Activated naive CD8-positive, alpha-beta T cell (primary cell): ENCODE results near the gene CLIC4.

ENCODE experiments used
- H3K27ac Mint-ChIP-seq: one replicate; pipeline ENCODE4 v1.8.0; 2021; ENCODE audit warnings: mixed read lengths
- H3K27me3 Mint-ChIP-seq: one replicate; pipeline ENCODE4 v1.8.0; 2021; ENCODE audit warnings: mixed read lengths
- H3K36me3 Mint-ChIP-seq: one replicate; pipeline ENCODE4 v1.8.0; 2021; ENCODE audit warnings: mixed read lengths
- H3K4me1 Mint-ChIP-seq: one replicate; pipeline ENCODE4 v1.8.0; 2021; ENCODE audit warnings: low read depth, mixed read lengths
- H3K4me3 Mint-ChIP-seq: one replicate; pipeline ENCODE4 v1.8.0; 2021; ENCODE audit warnings: mild to moderate bottlenecking, mixed read lengths
- H3K9me3 Mint-ChIP-seq: one replicate; pipeline ENCODE4 v1.8.0; 2021; ENCODE audit warnings: low read depth, mixed read lengths

CLIC4 gene

DNA sequence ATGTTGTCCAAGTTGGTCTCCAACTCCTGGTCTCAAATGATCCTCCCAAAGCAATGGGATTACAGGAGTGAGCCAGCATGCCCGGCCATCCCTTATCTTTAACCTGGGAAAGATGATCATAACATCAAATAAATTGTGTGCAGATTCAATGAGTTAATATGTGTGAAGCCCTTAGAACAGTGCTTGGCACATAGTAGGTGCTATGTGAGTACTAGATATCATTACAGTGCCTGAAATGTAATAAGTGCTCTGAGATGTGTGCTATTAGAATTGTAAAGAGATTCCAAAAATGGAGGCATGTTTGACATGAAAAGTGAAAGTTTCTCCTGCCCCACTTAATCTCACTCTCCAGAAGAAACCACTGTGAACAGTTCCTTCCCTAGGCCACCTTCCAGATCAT is 113.0 kb downstream of the CLIC4 start:
- Mint-ChIP-seq H3K27me3 (no peaks in the 10 kb centered on the region), H3K36me3 (no peaks in the 10 kb centered on the region), H3K4me1 (no peaks in the 10 kb centered on the region), H3K27ac (no peak overlapping the region), H3K9me3 (no peaks in the 10 kb centered on the region), H3K4me3 (no peak overlapping the region)

DNA sequence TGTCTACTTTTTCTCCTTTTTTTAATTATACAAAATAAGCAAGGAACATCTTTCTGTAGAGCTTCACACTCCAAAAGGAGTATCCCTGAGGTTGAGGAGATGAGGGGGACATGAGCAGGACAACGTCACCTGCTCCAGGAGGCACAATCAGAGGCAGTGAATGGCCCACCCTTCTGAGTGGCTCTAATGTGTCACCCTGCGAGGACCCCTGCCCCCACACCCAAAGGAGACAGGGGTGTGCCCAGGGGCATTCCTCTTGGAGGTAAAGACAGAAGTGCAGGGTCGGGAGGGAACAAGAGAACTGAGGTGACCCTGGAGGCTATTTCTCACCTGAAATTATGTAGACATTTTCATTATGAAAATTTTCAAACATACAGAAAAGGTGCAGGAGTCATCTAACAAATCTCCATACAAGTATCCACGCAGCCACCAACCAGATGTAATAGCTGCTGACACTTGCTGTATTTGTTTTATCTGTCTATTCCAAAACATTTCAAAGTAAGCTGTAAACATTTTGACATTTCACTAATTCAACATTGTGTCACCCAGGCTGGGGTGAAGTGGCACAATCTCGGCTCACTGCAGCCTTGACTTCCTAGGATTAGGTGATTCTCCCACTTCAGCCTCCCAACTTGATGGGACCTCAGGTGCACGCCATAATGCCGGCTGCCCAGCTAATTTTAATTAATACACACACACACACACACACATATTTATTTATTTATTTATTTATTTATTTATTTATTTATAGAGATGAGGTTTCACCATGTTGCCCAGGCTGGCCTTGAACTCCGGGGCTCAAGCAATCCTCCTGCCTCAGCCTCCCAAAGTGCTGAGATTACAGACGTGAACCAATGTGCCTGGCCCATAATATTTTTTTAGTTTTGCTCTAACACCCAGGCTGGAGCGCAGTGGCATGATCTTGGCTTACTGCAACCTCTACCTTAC is 114.1 kb downstream of the CLIC4 start:
- Mint-ChIP-seq H3K4me1 (no peaks in the 10 kb centered on the region), H3K27ac (no peak overlapping the region), H3K4me3 (no peak overlapping the region), H3K27me3 (no peaks in the 10 kb centered on the region), H3K36me3 (no peaks in the 10 kb centered on the region), H3K9me3 (no peaks in the 10 kb centered on the region)

DNA sequence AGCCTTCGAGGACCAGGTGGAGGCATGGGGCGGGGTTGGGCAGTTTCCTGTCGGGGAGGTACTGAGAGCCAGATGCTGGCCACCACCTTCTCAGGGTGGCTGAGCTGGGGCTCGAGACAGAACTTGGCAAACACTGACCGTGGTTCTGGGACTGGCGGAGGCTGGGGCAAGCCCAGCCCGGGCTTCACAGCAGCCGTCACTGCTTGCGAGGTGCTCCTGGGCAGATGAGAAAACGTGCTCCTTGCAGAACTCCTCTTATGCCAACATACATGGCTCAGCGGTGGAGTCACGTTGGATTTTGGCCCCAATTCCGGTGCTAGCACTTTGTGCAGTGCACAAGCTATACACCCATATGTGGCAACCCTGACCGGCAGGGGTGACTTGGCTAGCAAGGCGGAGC is 115.6 kb downstream of the CLIC4 start:
- no peak overlapping the region for H3K27ac Mint-ChIP-seq
- H3K36me3 Mint-ChIP-seq = no peaks in the 10 kb centered on the region
- no peak overlapping the region for H3K4me3 Mint-ChIP-seq

DNA sequence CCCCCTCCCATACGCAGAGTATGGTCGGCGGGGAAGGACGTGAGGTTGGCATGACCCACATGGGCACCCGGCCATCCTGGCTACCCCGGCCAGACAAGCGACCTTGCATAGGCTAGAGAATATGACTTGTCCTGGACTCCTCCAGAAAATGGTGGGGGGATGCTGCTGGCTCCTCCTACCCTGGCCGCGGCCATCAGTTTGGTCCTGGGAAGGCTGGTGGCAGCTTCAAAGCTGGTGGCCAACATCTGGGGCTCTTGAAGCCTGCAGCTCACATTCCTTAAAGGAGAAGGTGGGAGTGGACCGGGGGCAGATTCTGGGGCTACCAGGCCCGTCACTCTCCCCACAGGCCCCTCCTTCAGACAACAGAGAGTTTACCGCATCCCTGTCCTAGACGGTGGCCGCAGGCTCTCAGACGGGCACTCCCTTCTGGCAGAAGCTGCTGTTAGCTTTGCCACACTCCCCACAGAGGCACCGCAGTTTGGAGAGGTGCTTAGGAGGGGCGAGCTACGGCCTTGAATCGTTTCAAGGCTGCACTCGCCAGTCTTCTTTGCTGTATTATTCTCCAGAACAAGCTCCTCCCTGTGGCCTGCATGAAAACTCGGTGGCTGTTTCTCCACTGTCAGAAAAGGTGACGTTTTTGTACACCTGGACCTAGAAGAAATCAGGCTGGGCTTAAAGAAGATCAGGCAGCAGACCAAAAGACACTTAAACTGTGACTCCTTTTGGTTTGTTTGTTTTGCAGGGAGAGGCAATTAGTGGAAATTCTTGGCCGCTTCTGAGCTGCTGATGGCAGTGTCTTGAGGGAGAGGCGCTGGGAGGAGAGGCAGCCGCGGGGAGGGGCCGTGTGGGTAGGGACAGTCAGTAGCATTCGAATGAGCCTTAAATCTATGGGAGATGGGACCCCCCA is 116.8 kb downstream of the CLIC4 start:
- H3K27me3 Mint-ChIP-seq = no peaks in the 10 kb centered on the region

More for the DNA sequence above, 115.6 kb downstream of the CLIC4 start:
- no peaks in the 10 kb centered on the region for H3K27me3 Mint-ChIP-seq
- no peaks in the 10 kb centered on the region for H3K9me3 Mint-ChIP-seq
- H3K4me1 Mint-ChIP-seq = no peaks in the 10 kb centered on the region

DNA sequence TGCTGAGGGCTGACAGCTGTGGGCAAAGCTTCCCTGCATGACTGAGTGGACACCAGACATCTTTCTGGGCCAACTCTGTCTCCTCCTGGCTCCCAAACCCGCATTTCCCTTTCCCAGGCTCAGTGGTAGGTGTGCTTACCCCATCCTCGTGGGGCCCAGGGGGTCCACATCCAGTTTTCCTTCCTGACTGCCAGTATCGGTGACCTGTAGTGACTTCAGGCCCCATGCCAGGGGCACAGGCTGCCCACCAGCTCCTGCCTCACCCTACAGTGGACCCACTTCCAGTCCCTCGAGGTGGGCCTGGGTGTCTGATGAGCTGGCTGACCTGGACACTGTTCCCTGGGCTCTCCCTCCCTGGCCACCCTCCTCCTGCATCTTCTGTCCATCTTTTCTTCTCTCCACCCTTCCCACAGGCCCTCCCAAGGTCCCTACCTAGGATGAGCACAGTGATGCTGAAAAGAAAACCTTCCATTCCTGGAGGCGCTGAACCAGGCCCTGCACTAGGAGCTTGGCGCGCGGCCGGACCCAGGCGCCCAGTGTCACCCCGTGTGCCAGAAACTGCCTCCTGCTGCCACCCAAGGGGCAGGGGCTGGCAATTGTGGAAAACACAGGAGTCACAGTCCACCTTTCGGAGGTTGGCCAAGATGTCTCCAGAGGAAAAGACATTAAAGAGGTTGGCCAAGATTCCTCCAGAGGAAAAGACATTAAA is 117.7 kb downstream of the CLIC4 start:
- Mint-ChIP-seq H3K36me3 (no peaks in the 10 kb centered on the region), H3K27ac (no peak overlapping the region), H3K9me3 (no peaks in the 10 kb centered on the region), H3K4me1 (no peaks in the 10 kb centered on the region), H3K4me3 (no peak overlapping the region), H3K27me3 (no peaks in the 10 kb centered on the region)

More for the DNA sequence above, 116.8 kb downstream of the CLIC4 start:
- Mint-ChIP-seq H3K4me3 (no peak overlapping the region), H3K9me3 (no peaks in the 10 kb centered on the region), H3K27ac (no peak overlapping the region), H3K4me1 (no peaks in the 10 kb centered on the region), H3K36me3 (no peaks in the 10 kb centered on the region)

DNA sequence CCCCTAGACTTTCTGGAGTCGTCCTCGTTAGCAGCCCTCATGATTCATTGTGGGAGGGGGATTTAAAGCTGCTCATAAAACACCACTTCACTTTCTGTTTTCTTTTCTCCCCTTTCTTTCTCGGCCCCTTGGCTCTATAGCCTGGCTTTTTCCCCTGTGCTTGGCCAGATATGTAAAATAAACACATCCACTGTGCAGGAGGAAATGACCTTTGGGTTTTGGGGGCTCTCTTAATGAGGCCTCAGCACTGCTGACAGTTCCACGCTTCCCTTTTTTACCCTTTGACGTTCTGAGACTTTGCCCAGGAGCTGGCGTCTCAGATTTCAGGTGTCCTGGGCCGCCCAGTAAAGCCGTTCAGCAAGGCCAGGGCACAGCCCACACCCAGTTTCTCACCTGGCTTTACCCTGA is 119.1 kb downstream of the CLIC4 start:
- no peaks in the 10 kb centered on the region for H3K9me3 Mint-ChIP-seq
- H3K36me3 Mint-ChIP-seq = no peaks in the 10 kb centered on the region
- H3K27ac Mint-ChIP-seq = no peak overlapping the region
- peaks cover 4% of the 10 kb centered on the region for H3K4me1 Mint-ChIP-seq
- H3K27me3 Mint-ChIP-seq = no peaks in the 10 kb centered on the region
- H3K4me3 Mint-ChIP-seq = no peak overlapping the region

DNA sequence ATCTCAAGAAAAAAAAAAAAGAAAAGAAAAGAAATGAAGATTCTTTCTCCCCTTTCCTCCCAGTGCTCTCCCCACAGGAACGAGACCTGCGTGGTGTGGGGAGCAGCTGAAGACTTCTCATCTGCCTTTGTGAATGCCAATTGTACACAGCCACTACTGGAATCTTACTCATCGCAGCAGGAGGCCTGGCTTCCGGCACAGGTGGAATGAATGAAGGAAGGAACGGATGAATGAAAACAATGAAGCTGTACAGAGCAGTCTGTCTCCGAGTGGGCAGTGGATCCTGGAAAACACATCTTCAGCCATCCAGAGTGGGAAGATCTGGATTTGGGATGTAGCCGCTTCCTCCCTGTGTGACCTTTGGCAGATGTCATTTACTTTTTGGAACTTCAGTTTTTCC is 119.9 kb downstream of the CLIC4 start:
- Mint-ChIP-seq H3K4me3 (no peak overlapping the region), H3K4me1 (peaks cover 4% of the 10 kb centered on the region), H3K27ac (no peak overlapping the region), H3K36me3 (no peaks in the 10 kb centered on the region), H3K9me3 (no peaks in the 10 kb centered on the region), H3K27me3 (no peaks in the 10 kb centered on the region)

DNA sequence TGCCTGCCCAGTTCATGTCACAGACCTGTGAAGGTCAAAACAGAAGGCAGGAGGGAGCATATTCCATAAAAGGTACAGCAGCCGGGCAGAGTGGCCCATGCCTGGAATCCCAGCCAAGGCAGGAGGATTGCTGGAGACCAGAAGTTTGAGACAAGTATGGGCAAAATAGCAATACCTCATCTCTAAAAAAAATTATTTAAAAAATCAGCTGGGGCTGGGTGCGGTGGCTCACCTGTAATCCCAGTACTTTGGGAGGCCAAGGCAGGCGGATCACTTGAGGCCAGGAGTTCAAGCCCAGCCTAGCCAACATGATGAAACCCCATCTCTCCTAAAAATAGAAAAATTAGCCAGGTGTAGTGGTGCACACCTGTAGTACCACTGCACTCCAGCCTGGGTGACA is 120.3 kb downstream of the CLIC4 start:
- Mint-ChIP-seq H3K27me3 (no peaks in the 10 kb centered on the region), H3K4me1 (peaks cover 8% of the 10 kb centered on the region), H3K4me3 (no peak overlapping the region), H3K27ac (no peak overlapping the region), H3K36me3 (no peaks in the 10 kb centered on the region), H3K9me3 (no peaks in the 10 kb centered on the region)

DNA sequence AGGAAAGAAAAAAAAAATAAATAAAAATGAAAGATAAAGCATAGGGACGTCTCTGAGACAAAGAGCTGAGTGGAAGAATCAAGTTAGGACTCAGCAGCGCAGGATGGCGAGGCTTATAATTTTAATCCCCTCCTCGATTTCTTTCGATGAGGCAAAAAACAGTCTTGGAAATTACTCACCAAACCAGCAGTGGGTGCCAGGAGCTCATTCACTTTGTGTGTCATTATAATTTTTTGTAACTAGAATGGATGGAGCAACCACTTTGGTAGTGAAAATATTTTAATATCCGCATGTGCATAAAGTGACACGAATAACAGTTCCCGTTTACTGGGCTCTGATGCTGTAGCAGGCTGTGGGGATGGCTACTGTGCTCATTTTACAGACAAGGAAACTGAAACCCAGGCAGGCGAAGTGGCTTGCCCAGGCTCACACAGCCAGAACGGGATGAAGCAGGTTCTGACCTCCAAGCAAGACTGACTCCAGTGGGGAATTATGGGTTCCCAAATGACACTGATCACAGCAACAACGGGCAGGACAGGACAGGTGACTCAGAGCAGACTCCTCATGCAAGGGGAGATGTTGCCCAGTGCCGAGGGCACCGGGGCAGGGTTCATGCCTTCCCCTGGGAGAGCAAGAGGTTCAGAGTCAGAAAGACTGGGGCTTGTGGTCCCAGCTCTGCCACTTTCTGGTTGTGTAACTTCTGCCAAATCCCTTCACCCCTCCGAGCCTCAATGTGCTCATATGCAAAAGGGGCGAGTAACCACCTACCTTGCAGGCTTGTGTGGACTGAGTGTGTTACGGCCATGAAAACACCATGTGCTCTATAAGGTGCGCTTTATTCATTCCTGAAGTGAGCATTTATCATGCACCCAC is 121.2 kb downstream of the CLIC4 start:
- Mint-ChIP-seq H3K27ac (no peak overlapping the region), H3K4me1 (peaks cover 16% of the 10 kb centered on the region), H3K4me3 (no peak overlapping the region), H3K36me3 (no peaks in the 10 kb centered on the region), H3K9me3 (no peaks in the 10 kb centered on the region), H3K27me3 (no peaks in the 10 kb centered on the region)

DNA sequence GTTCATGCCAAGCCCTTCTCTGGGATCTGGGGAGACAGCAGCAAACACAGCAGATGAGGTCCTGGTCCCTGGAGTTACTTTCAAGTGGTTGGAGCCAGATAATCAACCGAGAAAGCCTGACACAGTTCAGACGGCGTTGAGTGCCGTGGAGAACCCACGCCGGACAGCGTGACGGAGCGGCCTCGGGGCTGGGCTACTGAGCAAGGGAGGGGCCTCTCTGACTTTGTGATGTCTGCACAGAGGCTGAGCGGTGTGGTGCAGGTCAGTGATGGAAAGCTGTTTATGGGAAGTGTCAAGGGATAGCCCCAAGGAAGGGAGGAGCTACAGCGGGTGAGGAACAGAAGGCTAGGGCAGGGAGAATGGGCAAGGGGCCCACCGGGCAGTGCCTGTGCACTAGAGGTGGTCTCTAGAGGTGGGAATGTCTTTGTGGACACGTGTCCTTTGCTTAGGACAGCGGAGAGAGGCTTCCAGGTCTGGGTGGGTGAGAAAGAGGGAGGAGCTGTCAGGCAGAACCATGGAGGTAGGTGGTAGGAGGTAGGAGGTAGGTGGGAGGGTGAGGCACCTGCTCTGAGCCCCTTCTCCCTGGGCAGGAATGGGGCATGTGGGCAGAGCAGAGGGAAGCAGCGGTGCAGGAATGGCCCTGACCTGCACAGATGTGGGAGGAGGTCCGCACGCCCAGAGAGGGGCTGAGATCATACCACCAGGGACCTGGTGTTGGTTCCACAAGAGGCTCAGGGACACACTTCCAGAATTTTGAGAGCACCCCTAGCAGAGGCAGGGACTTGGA is 122.0 kb downstream of the CLIC4 start:
- Mint-ChIP-seq H3K36me3 (no peaks in the 10 kb centered on the region), H3K4me3 (no peak overlapping the region), H3K27ac (no peak overlapping the region), H3K9me3 (no peaks in the 10 kb centered on the region), H3K27me3 (no peaks in the 10 kb centered on the region), H3K4me1 (peaks cover 24% of the 10 kb centered on the region)

DNA sequence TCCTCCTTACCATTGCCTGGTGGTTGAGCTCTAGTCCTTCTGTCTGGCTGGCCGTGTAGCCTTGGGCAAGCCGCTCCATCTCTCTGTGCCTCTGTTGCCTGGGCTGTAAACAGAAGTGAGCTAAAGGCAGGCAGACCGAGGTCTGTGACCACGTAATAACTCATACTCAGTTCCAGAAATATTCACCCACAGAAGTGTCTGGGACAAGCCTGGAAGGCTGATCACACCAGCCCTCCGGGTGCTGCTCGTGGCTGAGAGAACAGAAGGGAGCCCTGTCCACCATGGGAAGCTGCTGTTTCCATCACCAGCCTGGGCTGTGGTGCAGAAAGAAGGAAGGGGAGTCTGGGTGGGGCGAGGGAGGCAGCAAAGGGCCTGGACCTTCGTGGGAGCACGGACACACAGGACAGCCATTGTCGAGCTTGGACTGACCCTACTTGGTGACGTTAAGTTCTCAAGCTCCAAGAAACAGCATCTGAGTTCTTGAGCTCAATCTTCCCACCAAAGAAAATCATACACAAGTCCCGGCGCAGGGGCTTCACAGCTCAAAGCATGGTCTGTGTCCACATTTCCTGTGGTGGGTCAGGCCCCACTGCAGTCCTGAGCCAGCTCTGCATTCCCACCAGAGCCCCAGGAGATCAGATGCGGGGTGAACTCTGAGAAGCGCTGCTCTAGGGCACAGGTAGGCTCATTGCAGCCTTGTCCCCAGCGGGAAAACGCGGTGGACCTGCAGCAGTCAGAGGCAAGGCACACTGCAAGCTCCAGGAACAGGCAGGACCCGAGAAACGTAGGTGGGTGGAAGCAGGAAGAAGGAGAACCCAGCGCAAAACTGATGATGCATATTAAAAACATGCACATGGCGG is 123.0 kb downstream of the CLIC4 start:
- no peaks in the 10 kb centered on the region for H3K36me3 Mint-ChIP-seq
- no peaks in the 10 kb centered on the region for H3K9me3 Mint-ChIP-seq
- H3K4me3 Mint-ChIP-seq = no peak overlapping the region
- peaks cover 24% of the 10 kb centered on the region for H3K4me1 Mint-ChIP-seq
- no peak overlapping the region for H3K27ac Mint-ChIP-seq
- H3K27me3 Mint-ChIP-seq = no peaks in the 10 kb centered on the region

DNA sequence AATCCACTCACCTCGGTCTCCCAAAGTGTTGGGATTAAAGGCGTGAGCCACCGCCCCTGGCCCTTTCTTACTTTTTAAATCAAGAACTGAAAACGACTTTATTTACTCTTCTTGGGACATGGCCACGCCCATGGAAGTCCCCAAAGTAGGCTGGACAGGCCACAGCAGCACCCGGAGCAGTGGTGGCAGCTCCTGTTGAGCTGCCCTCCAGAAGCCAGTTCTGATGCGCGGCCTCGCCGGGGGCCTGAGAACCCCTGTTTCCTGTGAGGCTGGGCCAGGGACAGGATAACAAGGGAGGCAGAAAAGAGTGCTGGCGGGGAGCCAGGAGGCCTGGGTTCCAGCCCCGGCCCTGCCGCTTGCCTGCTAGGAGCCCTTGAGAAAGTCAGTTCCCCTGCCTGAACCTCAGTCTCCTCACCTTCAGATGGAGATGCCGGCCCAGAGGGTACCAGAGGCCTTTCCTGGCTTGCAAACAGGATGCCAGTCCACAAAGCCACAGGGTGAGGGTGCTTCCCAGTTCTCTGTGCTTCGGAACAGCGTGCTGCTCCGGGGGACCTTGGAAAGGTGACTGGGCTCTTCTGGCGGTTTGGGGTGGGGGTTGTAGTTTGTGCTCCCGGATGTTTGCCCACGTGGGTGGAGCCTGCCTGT is 125.4 kb downstream of the CLIC4 start:
- H3K27ac Mint-ChIP-seq = no peak overlapping the region
- H3K36me3 Mint-ChIP-seq = no peaks in the 10 kb centered on the region
- no peaks in the 10 kb centered on the region for H3K9me3 Mint-ChIP-seq
- H3K4me1 Mint-ChIP-seq = peaks cover 24% of the 10 kb centered on the region
- no peaks in the 10 kb centered on the region for H3K27me3 Mint-ChIP-seq
- H3K4me3 Mint-ChIP-seq = peak overlapping the region; percentile 35
